Type B pancreatic cell (in vitro differentiated cells): ENCODE data around the gene DMRT1. TPM values are rescaled to one million over a fixed set of nuclear protein-coding genes. Genes with fewer than 3 reads are reported as not detected.

Experiments
- DNase-seq: peaks from one replicate; pipeline ENCODE4 v3.0.0; 2021; ENCODE audit warnings: mixed read lengths; ENCODE audit not compliant: unreplicated experiment; ENCODE audit errors: extremely low spot score
- H3K27ac Mint-ChIP-seq: 2 replicates; pipeline ENCODE4 v1.8.0; 2021; ENCODE audit warnings: mild to moderate bottlenecking, mixed read lengths
- H3K27me3 Mint-ChIP-seq: 2 replicates; pipeline ENCODE4 v1.8.0; 2021; ENCODE audit warnings: mixed read lengths
- H3K36me3 Mint-ChIP-seq: 2 replicates; pipeline ENCODE4 v1.8.0; 2021; ENCODE audit warnings: mixed read lengths
- H3K4me1 Mint-ChIP-seq: one replicate; pipeline ENCODE4 v1.8.0; 2021; ENCODE audit warnings: mixed read lengths; ENCODE audit not compliant: unreplicated experiment
- H3K4me3 Mint-ChIP-seq: 2 replicates; pipeline ENCODE4 v1.8.0; 2021; ENCODE audit warnings: mild to moderate bottlenecking, mixed read lengths
- H3K9me3 Mint-ChIP-seq: 2 replicates; pipeline ENCODE4 v1.8.0; 2021; ENCODE audit warnings: mixed read lengths
- CTCF ChIP-seq: fragments of 200-600 bp; sonication (generic); conservative IDR thresholded peaks from 2 replicates; pipeline ENCODE4 v1.5.0; 2021; ENCODE audit warnings: antibody characterized with exemption, mild to moderate bottlenecking
- total RNA-seq: library from RNA; stranded (reverse); gene quantifications from 2 replicates; pipeline ENCODE4 v1.2.1, GENCODE V29; 2021; ENCODE audit warnings: low replicate concordance

DMRT1 gene
- total RNA-seq, 1 donor from 2014 or later: not detected

DNA sequence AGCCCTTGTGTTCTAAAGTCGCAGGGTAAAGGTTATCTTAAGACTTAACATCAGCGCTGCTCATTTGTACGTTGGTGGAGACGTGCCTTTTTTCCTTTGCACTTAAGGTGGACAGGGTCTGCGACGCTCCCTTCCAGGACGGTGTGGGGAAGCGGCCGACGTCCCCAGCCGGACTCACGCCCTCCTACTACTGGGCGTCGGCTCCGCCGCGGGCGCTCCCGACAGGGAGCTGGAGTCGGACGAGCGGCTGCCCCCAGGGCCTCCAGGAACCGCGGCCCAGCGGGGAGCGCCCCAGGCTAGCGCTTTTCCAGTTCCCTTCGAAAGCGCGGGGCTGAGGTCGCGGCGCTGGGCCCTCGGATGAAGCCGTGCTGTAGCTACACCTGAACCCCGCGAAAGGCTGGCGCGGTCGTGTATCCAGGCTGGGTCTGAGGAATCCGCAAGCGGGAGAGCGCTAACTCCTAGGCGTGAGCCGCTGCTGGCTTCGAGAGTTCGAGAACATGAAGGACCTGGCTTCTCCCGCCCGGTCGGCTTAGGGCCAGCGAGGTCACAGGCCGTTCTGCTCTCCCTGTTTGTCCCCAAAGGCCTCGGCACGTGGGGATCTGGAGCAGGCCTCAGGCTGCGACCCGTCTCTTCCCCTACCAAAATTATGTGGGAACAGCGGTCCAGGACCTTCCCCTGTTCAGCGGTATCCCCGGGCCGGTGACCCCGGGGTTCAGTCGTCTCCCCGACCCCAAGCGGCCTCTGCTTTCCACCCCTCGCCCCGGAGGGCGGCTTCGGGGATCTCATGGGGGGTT is 131.2 kb downstream of the DMRT1 start:
- DNase-seq: no peak
- H3K27me3 Mint-ChIP-seq: peaks cover 87% of the 10 kb centered on the region
- no peaks in the 10 kb centered on the region for H3K36me3 Mint-ChIP-seq
- H3K4me1 Mint-ChIP-seq: peaks cover 21% of the 10 kb centered on the region
- no peaks in the 10 kb centered on the region for H3K9me3 Mint-ChIP-seq
- H3K27ac Mint-ChIP-seq: peak overlapping the region; percentile 23
- peak overlapping the region; percentile 77 for H3K4me3 Mint-ChIP-seq
- TF ChIP-seq CTCF: no peak

GRCh38 chr9:973295-973834 is 131.9 kb downstream of the DMRT1 start:
- peaks cover 87% of the 10 kb centered on the region for H3K27me3 Mint-ChIP-seq
- no peak for DNase-seq
- peak overlapping the region; percentile 10 for H3K27ac Mint-ChIP-seq
- no peaks in the 10 kb centered on the region for H3K9me3 Mint-ChIP-seq
- peak overlapping the region; percentile 24 for H3K4me3 Mint-ChIP-seq
- H3K36me3 Mint-ChIP-seq: no peaks in the 10 kb centered on the region
- peaks cover 17% of the 10 kb centered on the region for H3K4me1 Mint-ChIP-seq
- no peak for TF ChIP-seq CTCF

GRCh38 chr9:974031-974995 is 132.8 kb downstream of the DMRT1 start:
- Mint-ChIP-seq H3K27ac (peak overlapping the region; percentile 10), H3K36me3 (no peaks in the 10 kb centered on the region), H3K27me3 (peaks cover 87% of the 10 kb centered on the region), H3K4me3 (peak overlapping the region; percentile 19), H3K4me1 (peaks cover 17% of the 10 kb centered on the region), H3K9me3 (no peaks in the 10 kb centered on the region)
- TF ChIP-seq CTCF: no peak
- DNase-seq: no peak

- peaks cover 16% of the 10 kb centered on the region for H3K4me1 Mint-ChIP-seq
- no peak for TF ChIP-seq CTCF
- no peak for DNase-seq
- no peaks in the 10 kb centered on the region for H3K9me3 Mint-ChIP-seq
- H3K27me3 Mint-ChIP-seq: peaks cover 88% of the 10 kb centered on the region
- H3K4me3 Mint-ChIP-seq: peak overlapping the region; percentile 19
- no peaks in the 10 kb centered on the region for H3K36me3 Mint-ChIP-seq
- H3K27ac Mint-ChIP-seq: peak overlapping the region; percentile 21
Observed at GRCh38 chr9:974996-975739, 133.7 kb downstream of the DMRT1 start.

- peaks cover 88% of the 10 kb centered on the region for H3K27me3 Mint-ChIP-seq
- H3K4me3 Mint-ChIP-seq: peak overlapping the region; percentile 81
- H3K27ac Mint-ChIP-seq: peak overlapping the region; percentile 70
- no peak for DNase-seq
- no peaks in the 10 kb centered on the region for H3K36me3 Mint-ChIP-seq
- no peaks in the 10 kb centered on the region for H3K9me3 Mint-ChIP-seq
- H3K4me1 Mint-ChIP-seq: peaks cover 13% of the 10 kb centered on the region
- no peak for TF ChIP-seq CTCF
Observed at GRCh38 chr9:975740-976257, 134.3 kb downstream of the DMRT1 start.
